Fibroblast of skin of scalp (primary cell): ENCODE results near the gene OSCAR.
"Not testable (repeated sequence)": the region's sequence is repeated elsewhere in the genome, so short reads cannot be mapped to it uniquely, and the experiment has no call there.

Source experiments
- DNase-seq: peaks from one replicate; pipeline ENCODE4 v3.0.0-alpha.2; 2013

Gene OSCAR

GRCh38 chr19:54125713-54126112, 25.1 kb upstream of the OSCAR start:
- no peak for DNase-seq

GRCh38 chr19:54124393-54124792, 23.8 kb upstream of the OSCAR start:
- no peak for DNase-seq

GRCh38 chr19:54123682-54124081, 23.1 kb upstream of the OSCAR start:
- no peak for DNase-seq

GRCh38 chr19:54121259-54121658, 20.7 kb upstream of the OSCAR start:
- no peak for DNase-seq

- peak; percentile 99 for DNase-seq
Observed at GRCh38 chr19:54115109-54116063, 14.8 kb upstream of the OSCAR start, which contains the start of the genes PRPF31 and TFPT. Gene PRPF31, plus strand, starts transcription at chr19:54115754. Its CDS starts 2,525 bp downstream, at chr19:54118279. Gene TFPT, minus strand, starts transcription at chr19:54115657. Its CDS starts 388 bp downstream, at chr19:54115269.

- DNase-seq = no peak
Observed at GRCh38 chr19:54114340-54115108, 13.9 kb upstream of the OSCAR start.

GRCh38 chr19:54109651-54110050, 9.0 kb upstream of the OSCAR start:
- no peak for DNase-seq

GRCh38 chr19:54108496-54108895, 7.9 kb upstream of the OSCAR start:
- DNase-seq = no peak

- DNase-seq = no peak
Observed at GRCh38 chr19:54107876-54108490, 7.4 kb upstream of the OSCAR start.

GRCh38 chr19:54106716-54107115, 6.1 kb upstream of the OSCAR start:
- no peak for DNase-seq

GRCh38 chr19:54105796-54106195, 5.2 kb upstream of the OSCAR start:
- no peak for DNase-seq

GRCh38 chr19:54104998-54105715, 4.6 kb upstream of the OSCAR start:
- DNase-seq = no peak

GRCh38 chr19:54102421-54103169, 2.0 kb upstream of the OSCAR start, which contains the start of gene NDUFA3:
Gene NDUFA3, plus strand, starts transcription at chr19:54102855. Its CDS starts 24 bp downstream, at chr19:54102879.
- DNase-seq = peak; percentile 99

GRCh38 chr19:54099903-54100255, 724 bp downstream of the OSCAR start:
- not testable (repeated sequence) for DNase-seq

GRCh38 chr19:54099190-54099902, 1.3 kb downstream of the OSCAR start:
- no peak for DNase-seq

GRCh38 chr19:54096617-54097106, 3.9 kb downstream of the OSCAR start:
- DNase-seq = peak; percentile 62

GRCh38 chr19:54095859-54096616, 4.6 kb downstream of the OSCAR start:
- peak; percentile 46 for DNase-seq

GRCh38 chr19:54095136-54095858, 5.3 kb downstream of the OSCAR start:
- no peak for DNase-seq

- DNase-seq = no peak
Observed at GRCh38 chr19:54094426-54095000, 6.1 kb downstream of the OSCAR start.
